GM12872 (cell line): ENCODE measurements around the gene ERC2.

Experiments used
- TF ChIP-seq, protein P1 (sequence below): IDR thresholded peaks from 3 replicates; pipeline ENCODE4 v1.5.1; 2011; ENCODE audit warnings: low read depth, mild to moderate bottlenecking, low read length, moderate library complexity; ENCODE audit not compliant: insufficient read depth

ERC2 gene

DNA sequence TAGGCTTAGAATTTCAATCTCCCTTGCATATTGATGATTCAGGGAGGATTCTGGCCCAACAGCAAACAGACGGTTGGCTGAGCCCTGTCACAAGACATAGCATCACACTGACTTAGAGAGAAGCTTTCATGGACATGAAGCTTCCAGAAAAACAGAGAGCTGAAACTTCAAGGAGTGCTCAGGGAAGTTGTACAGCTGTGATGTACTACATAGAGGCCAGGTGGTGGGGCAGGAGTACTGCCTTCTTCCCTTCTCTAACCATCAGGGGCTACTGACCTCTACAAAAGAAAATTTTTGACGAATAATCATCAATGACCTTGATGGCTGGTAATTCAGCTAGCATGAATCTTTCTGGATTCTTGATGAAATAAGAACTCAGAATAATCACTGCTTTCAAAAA is 378.5 kb downstream of the ERC2 start:
- TF ChIP-seq, protein P1, sequence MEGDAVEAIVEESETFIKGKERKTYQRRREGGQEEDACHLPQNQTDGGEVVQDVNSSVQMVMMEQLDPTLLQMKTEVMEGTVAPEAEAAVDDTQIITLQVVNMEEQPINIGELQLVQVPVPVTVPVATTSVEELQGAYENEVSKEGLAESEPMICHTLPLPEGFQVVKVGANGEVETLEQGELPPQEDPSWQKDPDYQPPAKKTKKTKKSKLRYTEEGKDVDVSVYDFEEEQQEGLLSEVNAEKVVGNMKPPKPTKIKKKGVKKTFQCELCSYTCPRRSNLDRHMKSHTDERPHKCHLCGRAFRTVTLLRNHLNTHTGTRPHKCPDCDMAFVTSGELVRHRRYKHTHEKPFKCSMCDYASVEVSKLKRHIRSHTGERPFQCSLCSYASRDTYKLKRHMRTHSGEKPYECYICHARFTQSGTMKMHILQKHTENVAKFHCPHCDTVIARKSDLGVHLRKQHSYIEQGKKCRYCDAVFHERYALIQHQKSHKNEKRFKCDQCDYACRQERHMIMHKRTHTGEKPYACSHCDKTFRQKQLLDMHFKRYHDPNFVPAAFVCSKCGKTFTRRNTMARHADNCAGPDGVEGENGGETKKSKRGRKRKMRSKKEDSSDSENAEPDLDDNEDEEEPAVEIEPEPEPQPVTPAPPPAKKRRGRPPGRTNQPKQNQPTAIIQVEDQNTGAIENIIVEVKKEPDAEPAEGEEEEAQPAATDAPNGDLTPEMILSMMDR, result no peak

DNA sequence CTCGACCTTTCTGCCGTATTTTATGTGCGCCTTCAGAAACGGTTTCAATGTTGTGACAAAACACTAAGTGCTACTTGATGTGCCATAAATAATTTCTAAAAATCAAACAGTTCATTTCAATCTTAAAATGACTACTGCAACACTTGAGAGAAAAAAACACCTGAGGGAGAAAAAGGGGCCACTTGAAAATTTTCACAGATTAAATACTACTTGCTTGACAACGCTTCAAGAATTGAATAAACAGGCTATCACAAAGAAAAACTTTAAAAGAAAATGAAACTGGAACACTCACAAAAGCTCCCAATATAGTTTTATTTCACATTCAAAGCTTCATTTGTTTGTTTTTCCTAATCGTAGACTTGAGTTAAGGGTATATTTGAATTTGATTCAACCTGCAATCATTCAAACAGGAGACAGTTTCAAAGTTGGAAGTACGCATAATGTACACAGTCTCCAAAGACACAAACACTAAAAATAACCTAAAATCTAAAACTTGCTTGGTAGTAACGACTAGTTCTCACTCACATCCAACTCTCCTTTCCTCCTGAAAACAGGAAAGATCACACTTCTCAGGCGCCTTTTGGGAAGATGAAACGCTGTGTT is 380.7 kb downstream of the ERC2 start:
- TF ChIP-seq, protein P1, result no peak

DNA sequence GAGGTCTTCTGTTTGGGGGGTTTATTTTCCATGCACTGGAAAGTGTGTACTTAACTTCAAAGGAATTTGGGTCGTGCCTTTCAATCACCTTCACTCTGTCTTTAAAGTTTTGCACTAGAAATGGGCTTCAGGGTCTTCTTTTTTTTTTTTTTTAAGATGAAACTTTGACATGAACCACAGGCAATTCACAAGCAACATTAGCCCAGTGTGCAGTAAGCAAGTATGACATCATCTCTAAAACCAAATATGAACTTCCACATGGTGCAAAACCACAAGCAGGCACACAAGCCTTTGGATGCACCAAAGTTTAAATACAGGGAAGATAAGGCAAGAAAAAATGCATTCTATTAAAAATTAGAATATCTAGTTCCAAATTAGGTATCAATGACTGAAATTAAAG is 381.9 kb downstream of the ERC2 start:
- TF ChIP-seq, protein P1, result no peak

DNA sequence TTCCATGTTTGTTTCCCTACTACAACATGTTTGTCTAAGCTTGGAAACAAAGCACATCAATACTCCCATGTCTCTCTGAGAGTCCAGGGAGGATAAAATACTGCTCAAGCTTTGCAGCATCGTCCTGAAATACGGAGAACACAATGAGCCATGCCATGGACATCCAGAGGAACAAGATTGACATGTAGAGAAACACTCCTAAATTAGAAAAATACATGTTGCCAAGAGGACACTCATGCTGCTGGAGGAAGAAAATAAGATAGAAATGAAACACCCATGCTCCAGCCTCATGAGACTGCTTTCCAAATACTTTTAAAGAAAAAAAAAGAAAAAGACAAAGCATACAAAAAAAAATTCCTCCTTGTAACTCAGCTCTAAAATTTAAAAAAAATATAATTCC is 387.0 kb downstream of the ERC2 start:
- TF ChIP-seq, protein P1, result no peak

DNA sequence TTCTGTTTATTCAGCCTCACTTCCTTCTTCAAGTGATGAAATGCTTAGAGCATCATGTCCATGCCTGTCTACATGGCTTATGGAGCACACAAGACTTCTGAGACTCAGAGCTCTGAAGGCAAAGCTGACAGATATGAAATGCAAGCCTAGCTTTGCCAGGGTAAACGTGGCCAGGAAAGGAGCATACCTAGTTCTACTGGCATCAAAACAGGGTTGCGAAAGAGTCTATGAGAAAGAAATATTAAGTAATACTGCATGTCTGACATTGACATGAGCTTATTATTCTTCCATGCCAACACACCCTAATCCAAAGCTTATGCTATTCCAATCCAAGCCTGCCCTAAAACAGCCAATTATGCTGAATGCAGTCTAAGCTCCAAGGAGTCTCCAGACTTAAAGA is 391.5 kb downstream of the ERC2 start:
- TF ChIP-seq, protein P1, result no peak

DNA sequence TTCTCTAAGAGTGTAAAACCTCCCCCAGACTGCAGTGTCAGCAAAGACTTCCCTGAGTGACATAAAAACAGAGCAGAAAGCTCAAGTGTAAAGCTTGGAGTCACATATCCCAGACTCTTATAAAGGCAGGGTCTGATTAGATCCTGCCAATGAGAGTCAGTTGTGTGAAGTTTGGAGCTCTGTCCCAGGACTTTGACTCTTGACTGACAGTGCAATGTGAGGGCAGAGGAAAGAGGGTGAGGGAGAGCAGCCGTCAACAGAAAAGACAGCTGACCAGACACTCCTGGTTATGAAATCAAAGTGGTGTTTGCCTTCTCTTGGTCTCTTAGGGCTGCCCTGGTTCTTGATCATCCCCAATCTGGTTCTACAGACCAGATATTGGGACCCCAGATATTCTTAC is 393.2 kb downstream of the ERC2 start:
- TF ChIP-seq, protein P1, result no peak

DNA sequence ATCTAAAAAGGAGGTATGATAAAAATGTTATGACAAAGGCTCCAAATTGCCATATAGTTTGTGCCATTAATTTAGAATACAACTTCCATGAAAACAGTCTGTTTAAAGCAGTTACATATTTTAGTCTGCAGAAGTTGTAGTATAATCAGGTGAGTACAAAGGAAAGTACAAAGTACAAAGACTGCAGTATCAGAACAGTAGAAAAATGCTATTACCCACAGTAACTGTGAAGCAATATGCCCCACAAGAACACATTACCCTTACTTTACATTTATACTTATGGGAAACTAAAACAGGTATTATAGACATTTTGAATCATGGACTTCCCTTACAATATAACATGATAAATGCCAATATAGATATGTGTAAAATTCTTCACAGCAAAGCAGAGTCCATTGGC is 398.5 kb downstream of the ERC2 start:
- TF ChIP-seq, protein P1, result no peak
